Hepatocyte (in vitro differentiated cells): ENCODE results near the gene NPLOC4. TPM values are rescaled to one million over a fixed set of nuclear protein-coding genes. Genes with fewer than 3 reads are reported as not detected.
A peak's percentile ranks its signal among the peaks of the same experiment; 100 is the strongest.

ENCODE experiments used
- DNase-seq: peaks from one replicate; pipeline ENCODE4 v3.0.0-alpha.2; 2016; ENCODE audit warnings: low spot score
- H2AFZ ChIP-seq: fragments of 200-600 bp; sonication (generic); 2 replicates; pipeline ENCODE4 v1.6.0; 2016; ENCODE audit warnings: antibody characterized with exemption, mild to moderate bottlenecking
- H3K27ac ChIP-seq: fragments of 200-600 bp; sonication (generic); 2 replicates; pipeline ENCODE4 v1.5.1; 2016; ENCODE audit warnings: mild to moderate bottlenecking
- H3K27me3 ChIP-seq: fragments of 200-600 bp; sonication (generic); 2 replicates; pipeline ENCODE4 v1.6.1; 2016
- H3K36me3 ChIP-seq: fragments of 200-600 bp; sonication (generic); replicated peaks from 2 replicates; pipeline ENCODE4 v1.5.1; 2016; ENCODE audit warnings: low read depth; ENCODE audit not compliant: insufficient read depth
- H3K4me1 ChIP-seq: fragments of 200-600 bp; sonication (generic); 2 replicates; pipeline ENCODE4 v1.5.1; 2016; ENCODE audit warnings: mild to moderate bottlenecking, moderate library complexity; ENCODE audit not compliant: insufficient read depth
- H3K4me2 ChIP-seq: fragments of 200-600 bp; sonication (generic); 2 replicates; pipeline ENCODE4 v1.6.0; 2016
- H3K4me3 ChIP-seq: fragments of 200-600 bp; sonication (generic); 2 replicates; pipeline ENCODE4 v1.5.1; 2016; ENCODE audit warnings: mild to moderate bottlenecking
- H3K79me2 ChIP-seq: fragments of 200-600 bp; sonication (generic); 2 replicates; pipeline ENCODE4 v1.6.0; 2017; ENCODE audit warnings: mild to moderate bottlenecking
- H3K9me2 ChIP-seq: fragments of 200-600 bp; sonication (generic); replicated peaks from 2 replicates; pipeline ENCODE4 v1.6.0; 2017; ENCODE audit warnings: mild to moderate bottlenecking; ENCODE audit not compliant: insufficient read depth
- H3K9me3 ChIP-seq: fragments of 200-600 bp; sonication (generic); 2 replicates; pipeline ENCODE4 v1.5.1; 2016; ENCODE audit warnings: low read depth, mild to moderate bottlenecking
- H4K20me1 ChIP-seq: fragments of 200-600 bp; sonication (generic); 2 replicates; pipeline ENCODE4 v1.6.0; 2016; ENCODE audit warnings: mild to moderate bottlenecking; ENCODE audit not compliant: insufficient read depth, poor library complexity, severe bottlenecking
- EZH2 ChIP-seq: fragments of 200-600 bp; sonication (generic); IDR thresholded peaks from 2 replicates; pipeline ENCODE4 v1.6.1; 2016; ENCODE audit warnings: antibody characterized with exemption, mild to moderate bottlenecking, borderline replicate concordance
- EZH2phosphoT487 ChIP-seq: fragments of 200-600 bp; sonication (generic); IDR thresholded peaks from one replicate; pipeline ENCODE4 v1.6.1; 2018; ENCODE audit warnings: antibody characterized with exemption, mild to moderate bottlenecking, low read depth, moderate library complexity; ENCODE audit not compliant: unreplicated experiment, severe bottlenecking
- WGBS: methylation state at CpG from one replicate; pipeline ENCODE4 v1.1.6; 2016; ENCODE audit warnings: low lambda C conversion rate; ENCODE audit errors: missing lambda C conversion rate; 5-methylcytosine and 5-hydroxymethylcytosine counted together
- polyA plus RNA-seq: library from polyadenylated mRNA; unstranded; fragments of >200 nt; fragmentation: Nextera tagmentation; extraction: Ambion mirVana; gene quantifications from 2 replicates; pipeline ENCODE4 v1.2.1, GENCODE V29; 2016
- total RNA-seq: library from RNA; depleted of rRNA; stranded (reverse); fragments of >200 nt; gene quantifications from 2 replicates; pipeline ENCODE4 v1.2.3, GENCODE V29; 2014
- TF ChIP-seq, protein P1 (sequence below): fragments of 200-600 bp; sonication (generic); IDR thresholded peaks from 2 replicates; pipeline ENCODE4 v1.5.1; 2016; ENCODE audit warnings: antibody characterized with exemption, mild to moderate bottlenecking; ENCODE audit not compliant: poor library complexity

The NPLOC4 gene
- total and polyA plus RNA-seq, 2 experiments from 2014 or later = 53.7 to 54.6 TPM

DNA sequence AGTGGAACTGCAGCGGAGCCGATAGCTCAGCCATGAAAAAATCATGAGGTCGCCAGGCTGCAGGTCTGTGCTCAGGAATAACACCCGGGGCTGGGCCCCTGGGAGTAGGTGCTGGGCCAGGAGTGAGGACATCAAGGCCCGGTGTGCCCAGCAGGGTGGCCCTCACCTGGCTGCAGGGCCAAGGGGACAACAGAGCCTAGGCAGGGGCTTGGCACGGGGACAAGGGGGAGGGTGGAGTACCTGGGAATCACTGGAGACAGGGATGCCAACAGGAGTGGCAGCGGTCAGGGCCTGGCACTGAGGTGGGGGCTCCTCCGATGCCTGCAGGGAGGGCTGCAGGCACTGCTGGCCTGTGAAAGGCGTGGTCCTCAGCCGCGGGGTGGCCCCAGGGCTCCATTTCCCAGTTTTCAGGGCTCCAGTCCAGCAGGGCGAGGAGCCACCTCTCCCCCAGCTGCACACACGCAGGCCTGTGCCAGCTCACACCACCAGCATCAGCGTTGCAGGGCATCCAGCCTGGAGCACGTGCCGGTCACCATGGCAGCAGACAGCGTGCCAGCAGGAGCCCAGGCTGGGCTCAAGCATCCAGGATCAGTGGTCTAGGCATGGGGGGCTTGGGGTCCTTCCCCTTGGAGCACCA lies 113.4 kb downstream of the NPLOC4 start:
- WGBS = 50% methylated on average over 16 of the region's 17 CpGs
- DNase-seq = no peak
- H3K27me3 ChIP-seq = peaks cover 4% of the 10 kb centered on the region
- H2AFZ ChIP-seq = no peak overlapping the region
- H3K79me2 ChIP-seq = no peaks in the 10 kb centered on the region
- H3K9me3 ChIP-seq = no peaks in the 10 kb centered on the region
- TF ChIP-seq EZH2phosphoT487 (no peak), EZH2 (no peak)
- TF ChIP-seq, protein P1, sequence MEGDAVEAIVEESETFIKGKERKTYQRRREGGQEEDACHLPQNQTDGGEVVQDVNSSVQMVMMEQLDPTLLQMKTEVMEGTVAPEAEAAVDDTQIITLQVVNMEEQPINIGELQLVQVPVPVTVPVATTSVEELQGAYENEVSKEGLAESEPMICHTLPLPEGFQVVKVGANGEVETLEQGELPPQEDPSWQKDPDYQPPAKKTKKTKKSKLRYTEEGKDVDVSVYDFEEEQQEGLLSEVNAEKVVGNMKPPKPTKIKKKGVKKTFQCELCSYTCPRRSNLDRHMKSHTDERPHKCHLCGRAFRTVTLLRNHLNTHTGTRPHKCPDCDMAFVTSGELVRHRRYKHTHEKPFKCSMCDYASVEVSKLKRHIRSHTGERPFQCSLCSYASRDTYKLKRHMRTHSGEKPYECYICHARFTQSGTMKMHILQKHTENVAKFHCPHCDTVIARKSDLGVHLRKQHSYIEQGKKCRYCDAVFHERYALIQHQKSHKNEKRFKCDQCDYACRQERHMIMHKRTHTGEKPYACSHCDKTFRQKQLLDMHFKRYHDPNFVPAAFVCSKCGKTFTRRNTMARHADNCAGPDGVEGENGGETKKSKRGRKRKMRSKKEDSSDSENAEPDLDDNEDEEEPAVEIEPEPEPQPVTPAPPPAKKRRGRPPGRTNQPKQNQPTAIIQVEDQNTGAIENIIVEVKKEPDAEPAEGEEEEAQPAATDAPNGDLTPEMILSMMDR = no peak
- H3K36me3 ChIP-seq = no peaks in the 10 kb centered on the region
- peaks cover 30% of the 10 kb centered on the region for H3K4me1 ChIP-seq
- H3K9me2 ChIP-seq = no peaks in the 10 kb centered on the region
- H3K27ac ChIP-seq = no peak overlapping the region
- H4K20me1 ChIP-seq = peaks cover 1% of the 10 kb centered on the region
- peak overlapping the region; percentile 60 for H3K4me2 ChIP-seq
- no peak overlapping the region for H3K4me3 ChIP-seq

DNA sequence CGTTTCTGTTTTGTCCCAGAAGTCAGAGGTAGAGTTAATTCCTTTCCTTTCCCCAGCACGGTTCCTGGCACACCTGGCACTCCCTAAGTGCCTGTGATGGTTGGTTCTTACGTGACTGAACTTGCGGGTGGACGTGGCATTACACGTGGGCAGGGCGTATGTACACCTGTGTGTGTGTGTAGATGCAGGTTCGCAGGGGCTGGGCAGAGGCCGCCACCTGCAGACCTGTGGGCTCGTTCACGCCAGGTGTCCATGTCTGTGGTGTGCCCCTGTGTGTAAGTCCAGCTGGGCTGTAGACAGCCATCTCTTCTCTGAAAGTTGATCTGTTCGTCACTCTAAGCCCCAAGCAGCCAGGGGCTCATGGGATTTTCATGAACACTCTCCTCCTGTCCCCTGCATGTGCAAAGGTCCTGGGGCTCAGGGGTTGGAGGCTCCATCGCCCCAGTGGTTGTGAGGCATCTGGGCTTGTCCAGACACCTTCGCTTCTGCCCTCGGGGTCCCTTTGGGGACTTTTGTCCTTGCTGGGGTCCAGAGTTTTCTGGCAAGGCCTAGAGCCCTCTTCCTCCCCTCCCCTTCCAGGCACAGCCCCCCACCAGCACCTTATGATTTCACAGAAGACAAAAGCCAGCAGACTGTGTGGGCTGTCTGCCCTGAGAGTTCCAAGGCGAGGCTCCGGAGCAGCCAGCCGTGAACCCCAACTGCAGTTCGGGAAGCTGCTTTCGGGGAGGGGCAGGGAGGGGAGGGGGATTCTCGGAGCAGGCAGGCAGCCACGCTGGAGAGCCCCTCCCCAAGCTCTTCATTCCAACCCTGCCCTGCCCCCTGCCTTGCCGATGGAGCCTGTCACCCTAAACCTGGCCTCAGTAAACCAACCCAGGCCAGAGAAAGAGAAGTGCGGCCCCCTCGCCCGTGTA lies 114.2 kb downstream of the NPLOC4 start:
- H3K9me2 ChIP-seq = no peaks in the 10 kb centered on the region
- peaks cover 5% of the 10 kb centered on the region for H4K20me1 ChIP-seq
- no peak overlapping the region for H3K27ac ChIP-seq
- H3K9me3 ChIP-seq = no peaks in the 10 kb centered on the region
- H3K27me3 ChIP-seq = peaks cover 4% of the 10 kb centered on the region
- H3K4me1 ChIP-seq = peaks cover 35% of the 10 kb centered on the region
- H2AFZ ChIP-seq = no peak overlapping the region
- no peaks in the 10 kb centered on the region for H3K36me3 ChIP-seq
- 74% methylated on average over 20 of the region's 26 CpGs for WGBS
- TF ChIP-seq, protein P1 = peak; percentile 51
- no peak for TF ChIP-seq EZH2phosphoT487
- DNase-seq = peak; percentile 83
- peaks cover 2% of the 10 kb centered on the region for H3K79me2 ChIP-seq
- peak overlapping the region; percentile 60 for H3K4me2 ChIP-seq
- H3K4me3 ChIP-seq = no peak overlapping the region

DNA sequence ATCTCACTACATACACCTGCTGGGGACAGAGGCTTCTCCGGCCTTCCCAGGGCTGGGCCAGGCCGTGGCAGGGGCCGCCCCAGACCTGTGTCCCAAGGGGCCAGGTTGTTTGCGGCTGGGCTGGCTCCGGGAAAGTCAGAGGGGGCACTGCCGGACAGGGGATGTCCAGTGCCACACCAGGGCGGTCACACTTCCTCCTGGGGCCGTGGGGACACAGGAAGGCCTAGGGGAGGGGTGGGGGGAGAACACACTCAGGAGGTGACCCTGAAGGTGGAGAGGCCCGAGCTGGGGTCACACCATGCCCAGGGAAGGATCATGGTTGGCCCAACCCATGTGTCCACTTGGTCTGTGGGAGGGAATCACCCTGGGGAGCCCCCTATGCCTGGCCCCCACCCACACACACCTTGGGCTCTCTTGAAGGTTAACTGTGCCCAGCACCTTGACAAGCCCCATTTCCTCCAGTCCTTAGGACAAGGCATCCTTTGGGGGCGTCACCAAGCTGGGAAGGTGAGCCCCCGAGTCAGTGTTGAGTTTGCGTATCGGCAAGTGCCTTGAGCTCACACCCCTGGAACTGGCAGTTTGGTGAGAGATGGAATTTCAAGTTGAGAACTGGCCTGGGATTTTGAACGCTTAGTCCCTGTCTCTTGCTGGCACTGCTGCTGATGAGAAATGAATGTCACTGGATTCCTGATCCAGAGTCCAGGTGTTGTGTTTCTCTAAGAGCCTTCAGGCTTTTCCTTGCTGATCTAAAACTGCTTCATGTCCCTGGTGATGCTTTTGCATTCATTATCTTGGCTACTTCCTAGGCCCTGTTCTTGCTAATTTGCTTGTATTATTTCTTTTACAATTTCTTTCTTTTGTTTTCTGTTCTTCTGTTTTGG lies 116.7 kb downstream of the NPLOC4 start:
- peak overlapping the region; percentile 100 for H3K4me2 ChIP-seq
- no peak overlapping the region for H2AFZ ChIP-seq
- peaks cover 27% of the 10 kb centered on the region for H3K79me2 ChIP-seq
- peaks cover 4% of the 10 kb centered on the region for H3K27me3 ChIP-seq
- peaks cover 16% of the 10 kb centered on the region for H4K20me1 ChIP-seq
- H3K4me1 ChIP-seq = peaks cover 51% of the 10 kb centered on the region
- 71% methylated on average over 13 of the region's 14 CpGs for WGBS
- no peak overlapping the region for H3K4me3 ChIP-seq
- no peak for DNase-seq
- no peak for TF ChIP-seq EZH2phosphoT487
- TF ChIP-seq, protein P1 = no peak
- TF ChIP-seq EZH2 = no peak
- peak overlapping the region; percentile 94 for H3K27ac ChIP-seq
- H3K9me3 ChIP-seq = no peaks in the 10 kb centered on the region
- no peaks in the 10 kb centered on the region for H3K36me3 ChIP-seq
- H3K9me2 ChIP-seq = no peaks in the 10 kb centered on the region
